ENCODE measurements around the gene HP1BP3.
A peak's percentile ranks its signal among the peaks of the same experiment; 100 is the strongest.
"Not testable (repeated sequence)": the region's sequence is repeated elsewhere in the genome, so short reads cannot be mapped to it uniquely, and the experiment has no call there.

HP1BP3 gene, protein sequence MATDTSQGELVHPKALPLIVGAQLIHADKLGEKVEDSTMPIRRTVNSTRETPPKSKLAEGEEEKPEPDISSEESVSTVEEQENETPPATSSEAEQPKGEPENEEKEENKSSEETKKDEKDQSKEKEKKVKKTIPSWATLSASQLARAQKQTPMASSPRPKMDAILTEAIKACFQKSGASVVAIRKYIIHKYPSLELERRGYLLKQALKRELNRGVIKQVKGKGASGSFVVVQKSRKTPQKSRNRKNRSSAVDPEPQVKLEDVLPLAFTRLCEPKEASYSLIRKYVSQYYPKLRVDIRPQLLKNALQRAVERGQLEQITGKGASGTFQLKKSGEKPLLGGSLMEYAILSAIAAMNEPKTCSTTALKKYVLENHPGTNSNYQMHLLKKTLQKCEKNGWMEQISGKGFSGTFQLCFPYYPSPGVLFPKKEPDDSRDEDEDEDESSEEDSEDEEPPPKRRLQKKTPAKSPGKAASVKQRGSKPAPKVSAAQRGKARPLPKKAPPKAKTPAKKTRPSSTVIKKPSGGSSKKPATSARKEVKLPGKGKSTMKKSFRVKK

DNA sequence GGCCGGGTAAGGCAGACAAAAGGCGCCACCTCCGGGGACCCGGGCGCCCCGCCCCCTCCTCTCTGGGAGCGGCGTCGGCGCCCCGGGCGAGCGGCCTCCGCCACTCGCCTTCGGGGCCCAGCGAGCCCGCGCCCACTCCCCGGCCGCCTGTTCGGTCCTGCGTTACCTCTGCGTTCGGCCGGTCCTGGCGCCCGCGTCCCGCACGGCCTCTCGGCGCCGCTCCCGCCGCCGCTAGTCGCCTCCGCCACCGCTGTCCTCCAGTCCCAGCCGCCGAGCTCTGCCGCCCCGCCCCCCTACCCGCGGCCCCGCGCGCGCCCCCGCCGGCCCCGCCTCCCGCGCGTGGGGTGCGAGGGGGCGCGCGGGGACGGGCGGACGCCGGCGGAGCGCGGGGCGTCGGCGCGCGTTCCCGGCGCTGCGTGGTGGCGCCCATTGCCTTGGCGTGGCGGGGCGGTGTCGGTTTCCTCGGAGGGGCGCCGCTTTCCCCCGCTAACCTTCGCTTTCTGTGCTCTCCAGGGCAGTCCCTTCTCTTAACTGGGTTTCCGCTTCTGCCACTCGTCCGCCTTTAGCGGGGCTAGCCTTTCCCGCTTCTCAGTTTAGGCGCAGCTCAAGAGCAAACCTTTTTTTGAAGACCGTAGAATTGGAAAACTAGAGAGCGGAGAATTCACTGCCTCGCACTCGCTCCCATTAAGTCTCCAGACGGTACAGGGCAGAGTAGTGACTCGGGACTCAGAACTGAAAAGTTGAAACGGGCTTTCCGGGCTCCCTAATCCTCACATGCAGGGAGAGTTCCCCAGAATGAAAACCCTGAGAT lies at the start of gene HP1BP3:
Gene HP1BP3, minus strand, starts transcription at position 279 of the 811 bp plus-strand sequence. CDS start 6,867 bp downstream, outside the sequence.
- DNase-seq (ENCODE audit: low read depth), result peak; percentile 37

DNA sequence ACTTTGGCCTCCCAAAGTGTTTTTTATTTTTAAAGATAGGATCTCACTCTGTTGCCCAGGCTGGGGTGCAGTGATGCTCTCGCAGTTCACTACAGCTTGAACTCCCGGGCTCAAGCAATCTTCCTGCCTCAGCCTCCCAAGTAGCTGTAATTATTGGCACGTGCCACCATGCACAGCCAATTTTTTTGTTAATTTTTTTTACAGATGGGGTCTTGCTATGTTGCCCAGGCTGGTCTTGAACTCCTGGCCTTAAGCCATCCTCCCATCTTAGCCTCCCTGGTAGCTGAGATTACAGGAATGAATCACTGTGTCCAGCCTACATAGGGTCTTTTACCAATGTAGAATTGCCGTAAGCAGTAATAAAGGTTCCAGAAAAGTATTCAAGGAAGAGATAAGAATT lies 49.1 kb upstream of the HP1BP3 start:
- no peak for DNase-seq (ENCODE audit: low read depth)

GRCh38 chr1:20834780-20835179 lies 47.7 kb upstream of the HP1BP3 start:
- no peak for DNase-seq (ENCODE audit: low read depth)

DNA sequence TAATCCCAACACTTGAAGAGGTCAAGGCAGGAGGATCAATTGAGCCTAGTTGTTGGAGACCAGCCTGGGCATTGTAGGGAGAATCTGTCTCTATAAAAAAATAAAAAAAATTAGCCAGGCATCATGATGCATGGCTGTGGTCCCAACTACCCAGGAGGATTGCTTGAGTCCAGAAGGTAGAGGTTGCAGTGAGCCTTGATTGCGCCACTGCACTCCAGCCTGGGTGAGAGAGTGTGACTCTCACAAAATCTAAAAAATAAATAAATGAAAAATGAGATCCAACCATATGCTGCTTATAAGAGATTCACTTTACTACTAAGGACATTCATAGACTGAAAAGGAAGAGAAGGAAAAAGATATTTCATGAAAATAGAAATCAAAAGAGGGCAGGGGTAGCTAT lies 47.1 kb upstream of the HP1BP3 start:
- no peak for DNase-seq (ENCODE audit: low read depth)

GRCh38 chr1:20830378-20830777 lies 43.3 kb upstream of the HP1BP3 start:
- DNase-seq (ENCODE audit: low read depth), result no peak

DNA sequence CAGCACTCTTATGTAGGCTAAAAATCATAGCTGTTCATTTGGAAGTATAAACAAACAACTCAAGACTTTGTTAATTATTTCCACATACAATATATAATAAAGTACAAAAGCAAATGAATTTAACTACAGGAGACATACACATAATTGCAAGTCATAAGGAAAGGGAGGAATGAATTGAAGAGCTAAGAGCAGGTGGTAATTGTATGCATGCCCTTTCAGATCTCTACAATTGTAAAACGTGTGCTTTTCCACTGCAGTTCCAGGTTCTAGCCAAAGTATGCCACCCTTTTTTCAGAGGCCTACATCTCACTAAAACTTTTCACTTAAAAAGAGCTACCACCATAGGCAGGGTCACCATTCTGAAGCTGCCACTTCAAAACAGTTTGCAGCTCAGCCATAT lies 42.8 kb upstream of the HP1BP3 start:
- no peak for DNase-seq (ENCODE audit: low read depth)

- DNase-seq (ENCODE audit: low read depth), result no peak
Measured at GRCh38 chr1:20829531-20829930, 42.4 kb upstream of the HP1BP3 start.

GRCh38 chr1:20823845-20824244 lies 36.7 kb upstream of the HP1BP3 start:
- no peak for DNase-seq (ENCODE audit: low read depth)

DNA sequence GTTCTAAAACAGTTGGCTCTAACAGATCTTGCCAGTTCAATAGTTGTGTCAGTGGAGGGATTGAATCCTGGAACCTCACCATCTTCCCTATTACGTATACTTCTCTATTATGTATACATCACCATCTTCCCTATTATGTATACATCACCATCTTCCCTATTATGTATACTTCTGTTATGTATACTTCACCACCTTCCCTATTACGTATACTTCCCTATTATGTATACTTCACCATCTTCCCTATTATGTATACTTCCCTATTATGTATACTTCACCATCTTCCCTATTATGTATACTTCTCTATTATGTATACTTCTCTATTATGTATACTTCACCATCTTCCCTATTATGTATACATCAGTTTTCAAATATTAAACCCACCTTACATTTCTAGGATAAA lies 34.4 kb upstream of the HP1BP3 start:
- DNase-seq (ENCODE audit: low read depth), result no peak

GRCh38 chr1:20819818-20820217 lies 32.7 kb upstream of the HP1BP3 start:
- DNase-seq (ENCODE audit: low read depth), result no peak

DNA sequence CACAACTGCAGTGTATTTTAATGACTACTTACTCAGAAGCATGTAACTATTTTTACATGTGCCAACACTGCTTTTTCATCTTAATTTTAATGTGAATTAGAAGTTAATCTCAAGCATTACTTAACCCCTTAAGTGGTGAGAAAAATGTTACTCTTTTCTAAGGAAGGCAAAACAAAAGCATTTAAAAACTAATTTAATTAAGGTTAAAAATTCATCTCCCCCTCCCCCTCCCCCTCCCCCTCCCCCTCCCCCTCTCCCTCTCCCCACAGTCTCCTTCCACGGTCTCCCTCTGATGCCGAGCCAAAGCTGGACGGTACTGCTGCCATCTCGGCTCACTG lies 27.4 kb upstream of the HP1BP3 start:
- DNase-seq (ENCODE audit: low read depth), result no peak

DNA sequence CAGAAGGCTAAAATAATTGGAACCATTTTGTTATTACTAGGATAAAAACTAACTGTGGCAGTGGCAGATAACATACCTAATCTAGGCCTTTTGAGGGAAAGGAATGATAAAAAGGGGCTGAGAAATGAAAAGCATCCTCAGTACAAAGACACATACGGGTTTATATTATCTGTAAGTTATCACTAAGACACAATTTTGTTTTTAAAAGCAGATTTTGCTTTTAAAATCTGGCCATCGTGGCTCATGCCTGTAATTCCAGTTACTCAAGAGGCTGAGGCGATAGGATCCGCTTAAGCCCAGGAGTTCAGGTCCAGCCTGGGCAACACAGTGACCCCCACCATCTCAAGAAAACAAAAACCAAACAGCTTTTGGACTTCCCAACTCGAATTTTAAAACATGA lies 24.8 kb upstream of the HP1BP3 start:
- no peak for DNase-seq (ENCODE audit: low read depth)

DNA sequence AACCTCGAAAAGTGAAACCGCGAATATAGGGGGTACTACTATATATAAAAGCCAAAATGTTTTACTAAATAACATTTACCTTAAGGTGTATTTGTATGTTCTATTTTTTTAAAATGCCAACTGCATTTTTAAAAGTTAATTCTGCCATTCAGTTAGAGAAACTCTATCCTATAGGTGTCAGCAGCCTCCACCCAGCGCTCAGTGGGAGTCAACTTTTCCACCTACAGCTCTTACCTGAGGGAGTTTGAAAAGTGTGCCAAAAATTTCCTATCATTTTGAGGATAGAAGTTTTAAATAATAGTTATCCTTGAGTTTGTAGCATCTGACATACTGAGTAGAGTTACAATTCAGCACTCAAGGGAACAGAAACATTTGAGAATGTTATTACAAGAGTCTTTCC lies 6.1 kb upstream of the HP1BP3 start:
- no peak for DNase-seq (ENCODE audit: low read depth)

GRCh38 chr1:20792196-20792595 lies 5.1 kb upstream of the HP1BP3 start:
- DNase-seq (ENCODE audit: low read depth), result peak; percentile 73

- no peak for DNase-seq (ENCODE audit: low read depth)
Measured at GRCh38 chr1:20790785-20791184, 3.7 kb upstream of the HP1BP3 start.

- not testable (repeated sequence) for DNase-seq (ENCODE audit: low read depth)
Measured at GRCh38 chr1:20789598-20789997, 2.5 kb upstream of the HP1BP3 start.

DNA sequence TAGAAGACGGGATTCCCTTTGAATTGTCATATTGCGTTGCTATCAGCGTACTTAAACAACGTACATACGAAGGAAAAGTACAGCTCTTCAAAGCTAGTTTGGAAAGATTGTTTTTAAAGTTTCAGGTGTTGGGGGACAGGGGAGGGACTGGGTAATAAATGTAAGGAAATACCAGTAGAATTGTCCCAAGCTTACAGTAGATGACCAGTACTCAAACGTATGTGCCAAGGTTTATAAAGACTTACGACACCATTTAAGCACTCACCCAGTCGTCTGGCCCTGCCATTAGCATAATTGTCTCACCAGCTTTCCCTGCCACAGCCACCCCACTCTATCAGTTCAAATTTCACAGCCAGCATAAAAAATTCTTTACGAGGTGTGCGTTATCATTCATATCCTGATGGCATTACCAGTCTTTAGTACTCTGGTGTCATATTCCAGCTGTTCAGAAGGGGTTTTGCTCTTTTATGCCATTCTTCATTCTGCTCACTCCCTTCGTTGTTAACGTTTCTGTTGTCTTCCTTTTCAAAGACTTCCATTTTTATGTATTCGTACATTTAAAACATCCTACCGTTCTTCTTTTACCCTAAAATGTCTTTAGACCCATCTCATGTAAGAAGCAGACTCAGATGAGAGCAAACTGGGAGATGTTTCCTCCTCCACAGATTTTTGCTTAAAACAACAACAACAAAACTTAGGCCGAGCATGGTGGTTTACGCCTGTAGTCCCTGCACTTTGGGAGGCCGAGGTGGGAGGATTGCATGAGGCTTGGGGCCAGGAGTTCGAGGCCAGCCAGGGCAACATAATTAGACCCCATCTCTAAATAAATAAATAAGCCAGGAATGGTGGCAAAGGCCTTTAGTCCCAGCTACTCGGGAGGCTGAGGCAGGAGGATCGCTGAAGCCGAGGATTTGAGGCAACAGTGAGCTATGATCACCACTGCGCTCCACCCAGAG lies 1.0 kb upstream of the HP1BP3 start:
- peak; percentile 19 for DNase-seq (ENCODE audit: low read depth)

DNA sequence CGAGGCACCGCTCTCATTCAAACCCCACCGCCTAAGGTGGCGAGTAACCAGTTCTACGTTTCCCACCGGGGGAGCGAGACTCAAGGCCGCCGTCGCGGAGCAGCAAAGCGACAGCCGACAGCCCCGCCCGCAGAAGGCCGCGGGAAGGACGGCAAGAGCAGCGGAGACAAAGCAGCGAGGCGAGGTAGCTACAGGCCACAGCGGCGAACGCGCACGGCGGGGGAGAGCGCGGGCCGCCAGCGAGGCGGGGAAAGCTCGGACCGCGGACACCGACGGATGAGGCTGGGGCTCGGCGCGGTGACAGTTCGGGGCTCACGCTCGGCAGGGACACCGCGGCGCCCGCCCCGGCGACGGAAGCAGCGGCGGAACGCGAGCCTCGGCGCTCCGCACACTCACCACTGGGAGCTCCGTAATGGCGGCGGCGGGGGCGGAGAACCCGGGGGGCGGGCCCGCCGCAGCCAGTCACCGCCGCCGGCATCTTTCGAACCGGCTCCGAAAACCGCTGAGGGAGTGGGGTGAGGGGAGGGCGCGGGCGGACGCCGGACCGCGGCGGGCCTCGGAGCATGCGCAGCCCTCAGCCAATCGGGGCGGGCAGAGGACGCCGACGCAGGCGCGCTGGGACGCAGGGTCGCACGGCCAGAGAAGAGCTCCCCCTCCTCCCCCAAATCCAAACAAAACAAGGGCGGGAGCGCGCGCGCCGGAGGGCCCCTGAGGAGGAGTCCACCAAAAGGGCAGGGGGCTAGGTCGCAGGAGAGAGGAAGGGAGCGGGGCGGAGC lies 666 bp downstream of the HP1BP3 start:
- peak; percentile 89 for DNase-seq (ENCODE audit: low read depth)

GRCh38 chr1:20785907-20786252 lies 1.2 kb downstream of the HP1BP3 start:
- DNase-seq (ENCODE audit: low read depth), result no peak

DNA sequence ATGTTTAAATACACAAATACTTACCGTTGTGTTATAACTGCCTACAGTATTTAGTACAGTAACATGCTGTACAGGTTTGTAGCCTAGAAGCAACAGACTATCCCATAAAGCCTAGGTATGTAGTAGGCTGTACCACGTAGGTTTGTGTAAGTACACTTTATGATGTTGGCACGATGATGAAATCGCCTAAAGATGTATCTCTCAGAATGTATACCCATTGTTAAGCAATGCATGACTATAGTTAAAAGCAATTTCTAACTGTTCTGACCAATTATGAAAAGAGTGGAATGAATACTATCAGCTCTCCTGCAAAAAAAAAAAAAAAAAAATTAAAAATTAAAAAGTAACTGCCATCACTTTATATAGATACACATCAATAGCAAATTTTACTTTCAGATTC lies 11.4 kb downstream of the HP1BP3 start:
- DNase-seq (ENCODE audit: low read depth), result no peak

DNA sequence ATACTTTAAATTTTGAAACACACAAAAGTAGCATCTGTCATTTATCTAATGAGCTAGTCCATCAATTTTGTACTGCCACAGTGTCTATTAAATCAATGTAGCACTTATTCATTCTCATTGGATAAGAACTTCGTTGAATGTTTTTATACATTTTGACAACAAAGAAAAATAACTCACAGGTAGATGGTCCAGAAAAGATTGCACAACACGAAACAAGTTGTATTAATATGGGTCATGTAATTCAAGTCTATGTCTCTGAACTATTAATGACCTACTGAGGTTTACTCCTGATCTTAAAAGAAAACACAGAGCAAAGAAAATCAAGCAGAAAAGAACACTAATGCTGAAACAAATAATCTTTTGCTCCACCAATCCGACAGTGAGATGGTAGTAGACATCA lies 15.3 kb downstream of the HP1BP3 start:
- DNase-seq (ENCODE audit: low read depth), result no peak
